T-cell (primary cell): ENCODE data around the gene PDE10A. TPM values are rescaled to one million over a fixed set of nuclear protein-coding genes. Genes with fewer than 3 reads are reported as not detected.

Experiments
- ATAC-seq, 4 experiments: fragments of 200-7000 bp in 3 of 4; fragments of 150-1000 bp in 1 of 4; cut with Tn5 transposase; replicated peaks in 1 of 4; 1 replicate in 3 of 4; 2 replicates in 1 of 4; pipeline ENCODE4 v1.10.0; 2021; ENCODE audit warnings: moderate library complexity in 3 of 4, mild to moderate bottlenecking in 2 of 4, moderate number of reproducible peaks in 1 of 4
- CTCF ChIA-PET, 2 donors: fragments of 300-600 bp; sonication (Branson Sonifier 250); formaldehyde crosslinking; loops; one replicate each; lab custom pipeline; 2022; ENCODE audit warnings: antibody characterized with exemption in 2 of 2; lab: Charles Lee
- POLR2A ChIA-PET, 2 donors: fragments of 300-600 bp; sonication (Branson Sonifier 250); formaldehyde crosslinking; loops; one replicate each; lab custom pipeline; 2022; ENCODE audit warnings: antibody characterized with exemption in 2 of 2; lab: Charles Lee
- DNase-seq, 35 experiments: peaks; one replicate each; pipeline versions ENCODE4 v3.0.0 to v3.0.0-alpha.2; 2013 to 2023
- H3K27ac ChIP-seq: one replicate; pipeline ENCODE4 v1.5.1; 2013; ENCODE audit warnings: low read length
- H3K27me3 ChIP-seq, 2 experiments: replicated peaks in 1 of 2; 1 replicate in 1 of 2; 2 replicates in 1 of 2; pipeline versions ENCODE4 v1.6.1 to v1.7.0; 2013; ENCODE audit warnings: low read length in 1 of 2, mixed read lengths in 1 of 2; ENCODE audit not compliant: control insufficient read depth in 2 of 2, insufficient read depth in 2 of 2; ENCODE audit errors: extremely low read depth in 1 of 2
- H3K36me3 ChIP-seq, 2 donors: 1 replicate in 1 of 2; 2 replicates in 1 of 2; pipeline versions ENCODE4 v1.6.1 to v1.7.0; 2013; ENCODE audit warnings: low read length in 1 of 2; ENCODE audit not compliant: control insufficient read depth in 2 of 2, insufficient read depth in 1 of 2; ENCODE audit errors: extremely low read depth in 1 of 2
- H3K4me1 ChIP-seq, 2 experiments: 1 replicate in 1 of 2; 2 replicates in 1 of 2; pipeline versions ENCODE4 v1.6.1 to v1.7.0; 2013; ENCODE audit warnings: low read length in 2 of 2, mixed read lengths in 1 of 2; ENCODE audit not compliant: insufficient read depth in 2 of 2, control insufficient read depth in 1 of 2; ENCODE audit errors: extremely low read depth in 1 of 2
- H3K4me3 ChIP-seq, 2 donors: 1 replicate in 1 of 2; 2 replicates in 1 of 2; pipeline versions ENCODE4 v1.5.1 to v1.7.0; 2013; ENCODE audit warnings: mild to moderate bottlenecking in 2 of 2, low read length in 1 of 2, moderate library complexity in 1 of 2; ENCODE audit not compliant: control insufficient read depth in 1 of 2; ENCODE audit errors: extremely low read depth in 1 of 2
- H3K9me3 ChIP-seq: 2 replicates; pipeline ENCODE4 v1.7.0; 2013
- H3K27ac Mint-ChIP-seq, 2 donors: one replicate each; pipeline ENCODE4 v1.8.0; 2020 to 2021; ENCODE audit warnings: mild to moderate bottlenecking in 2 of 2, mixed read lengths in 2 of 2
- H3K27me3 Mint-ChIP-seq, 2 donors: one replicate each; pipeline ENCODE4 v1.8.0; 2021 to 2022; ENCODE audit warnings: mixed read lengths in 2 of 2
- H3K36me3 Mint-ChIP-seq: one replicate; pipeline ENCODE4 v1.8.0; 2021; ENCODE audit warnings: mixed read lengths
- H3K4me1 Mint-ChIP-seq, 3 donors: one replicate each; pipeline ENCODE4 v1.8.0; 2020 to 2022; ENCODE audit warnings: mixed read lengths in 3 of 3, mild to moderate bottlenecking in 1 of 3
- H3K4me3 Mint-ChIP-seq, 3 donors: one replicate each; pipeline ENCODE4 v1.8.0; 2020 to 2022; ENCODE audit warnings: mild to moderate bottlenecking in 3 of 3, mixed read lengths in 3 of 3, moderate library complexity in 3 of 3
- H3K9me3 Mint-ChIP-seq, 3 donors: one replicate each; pipeline ENCODE4 v1.8.0; 2020 to 2022; ENCODE audit warnings: mixed read lengths in 3 of 3
- WGBS: methylation state at CpG from one replicate; pipeline ENCODE4 v1.1.5; 2013; ENCODE audit warnings: missing lambda C conversion rate; ENCODE audit not compliant: insufficient coverage; 5-methylcytosine and 5-hydroxymethylcytosine counted together
- total RNA-seq, 35 experiments: library from RNA in 6 of 35; stranded (reverse) in 6 of 35; fragments of 120-200 nt in 1 of 35; gene quantifications; one replicate each; pipeline versions ENCODE4 v1.2.1 to v1.2.4 and lab custom pipeline; 2013 to 2026

Gene PDE10A
- total RNA-seq, 5 donors from 2014 or later (not counting 1 experiment from before 2014, with no cell fraction given): 0.12 TPM; not detected in 4

GRCh38 chr6:165605901-165606739 lies 56.9 kb downstream of the PDE10A start:
- no peaks in the 10 kb centered on the region for H3K27me3 Mint-ChIP-seq
- Histone ChIP-seq H3K4me1 (no peaks in the 10 kb centered on the region), H3K27ac (no peak overlapping the region), H3K4me3 (no peak overlapping the region), H3K36me3 (no peaks in the 10 kb centered on the region), H3K9me3 (no peaks in the 10 kb centered on the region), H3K27me3 (no peaks in the 10 kb centered on the region)
- no peak for ATAC-seq
- H3K9me3 Mint-ChIP-seq: peaks cover 0 to 5% (median 4%) of the 10 kb centered on the region in 3 donors
- WGBS: 97% methylated on average over 5 of the region's 13 CpGs
- no peaks in the 10 kb centered on the region for H3K36me3 Mint-ChIP-seq
- POLR2A ChIA-PET: no interaction called here
- no peak overlapping the region for H3K4me3 Mint-ChIP-seq
- DNase-seq: no peak
- CTCF ChIA-PET: no interaction called here
- no peaks in the 10 kb centered on the region for H3K4me1 Mint-ChIP-seq
- no peak overlapping the region for H3K27ac Mint-ChIP-seq

- H3K4me3 Mint-ChIP-seq: no peak overlapping the region
- Histone ChIP-seq H3K27me3 (no peaks in the 10 kb centered on the region), H3K27ac (no peak overlapping the region), H3K36me3 (no peaks in the 10 kb centered on the region), H3K9me3 (no peaks in the 10 kb centered on the region), H3K4me3 (no peak overlapping the region), H3K4me1 (no peaks in the 10 kb centered on the region)
- 75% methylated on average over 10 of the region's 10 CpGs for WGBS
- H3K36me3 Mint-ChIP-seq: no peaks in the 10 kb centered on the region
- CTCF ChIA-PET: no interaction called here
- H3K4me1 Mint-ChIP-seq: no peaks in the 10 kb centered on the region
- H3K9me3 Mint-ChIP-seq: peaks cover 0 to 8% (median 3%) of the 10 kb centered on the region in 3 donors
- H3K27ac Mint-ChIP-seq: no peak overlapping the region
- peaks cover 0 to 3% of the 10 kb centered on the region in 2 donors for H3K27me3 Mint-ChIP-seq
- POLR2A ChIA-PET: no interaction called here
- DNase-seq (no peak), ATAC-seq (no peak)
Observed at GRCh38 chr6:165605182-165605875, 57.7 kb downstream of the PDE10A start.

- no peaks in the 10 kb centered on the region for H3K9me3 ChIP-seq
- Mint-ChIP-seq H3K27me3 (peaks cover 0 to 3% of the 10 kb centered on the region in 2 donors), H3K36me3 (no peaks in the 10 kb centered on the region), H3K4me3 (no peak overlapping the region), H3K27ac (no peak overlapping the region), H3K9me3 (peaks cover 0 to 9% (median 3%) of the 10 kb centered on the region in 3 donors), H3K4me1 (no peaks in the 10 kb centered on the region)
- H3K27ac ChIP-seq: no peak overlapping the region
- ATAC-seq: no peak
- no peak overlapping the region for H3K4me3 ChIP-seq
- H3K4me1 ChIP-seq: no peaks in the 10 kb centered on the region
- POLR2A ChIA-PET: no interaction called here
- no peak for DNase-seq
- 82% methylated on average over 2 of the region's 6 CpGs for WGBS
- CTCF ChIA-PET: no interaction called here
- H3K36me3 ChIP-seq: no peaks in the 10 kb centered on the region
- H3K27me3 ChIP-seq: no peaks in the 10 kb centered on the region
Observed at GRCh38 chr6:165602291-165602690, 60.8 kb downstream of the PDE10A start.

- CTCF ChIA-PET: no interaction called here
- POLR2A ChIA-PET: no interaction called here
- Mint-ChIP-seq H3K36me3 (no peaks in the 10 kb centered on the region), H3K9me3 (peaks cover 3 to 12% (median 3%) of the 10 kb centered on the region in 3 donors), H3K27ac (no peak overlapping the region), H3K4me1 (no peaks in the 10 kb centered on the region), H3K4me3 (no peak overlapping the region), H3K27me3 (peaks cover 0 to 3% of the 10 kb centered on the region in 2 donors)
- Histone ChIP-seq H3K36me3 (no peaks in the 10 kb centered on the region), H3K9me3 (no peaks in the 10 kb centered on the region), H3K4me1 (no peaks in the 10 kb centered on the region), H3K27me3 (no peaks in the 10 kb centered on the region), H3K27ac (no peak overlapping the region), H3K4me3 (no peak overlapping the region)
- ATAC-seq: no peak
- no CpG with 5 or more reads among the region's 4 CpGs for WGBS
- DNase-seq: no peak
Observed at GRCh38 chr6:165600606-165601005, 62.4 kb downstream of the PDE10A start.

- ChIA-PET CTCF (no interaction called here), POLR2A (no interaction called here)
- ATAC-seq: no peak
- Histone ChIP-seq H3K36me3 (no peaks in the 10 kb centered on the region), H3K27ac (no peak overlapping the region), H3K27me3 (no peaks in the 10 kb centered on the region), H3K4me3 (no peak overlapping the region), H3K4me1 (no peaks in the 10 kb centered on the region), H3K9me3 (no peaks in the 10 kb centered on the region)
- Mint-ChIP-seq H3K36me3 (no peaks in the 10 kb centered on the region), H3K27ac (no peak overlapping the region), H3K4me1 (no peaks in the 10 kb centered on the region), H3K27me3 (peaks cover 0 to 3% of the 10 kb centered on the region in 2 donors), H3K9me3 (peaks cover 3 to 12% (median 3%) of the 10 kb centered on the region in 3 donors), H3K4me3 (no peak overlapping the region)
- DNase-seq: no peak
- WGBS: 79% methylated on average over 15 of the region's 21 CpGs
Observed at GRCh38 chr6:165599596-165600487, 63.2 kb downstream of the PDE10A start.

GRCh38 chr6:165599121-165599520 lies 63.9 kb downstream of the PDE10A start:
- Histone ChIP-seq H3K4me3 (no peak overlapping the region), H3K9me3 (no peaks in the 10 kb centered on the region), H3K27ac (no peak overlapping the region), H3K27me3 (no peaks in the 10 kb centered on the region), H3K36me3 (no peaks in the 10 kb centered on the region), H3K4me1 (no peaks in the 10 kb centered on the region)
- Mint-ChIP-seq H3K9me3 (peaks cover 3 to 12% (median 3%) of the 10 kb centered on the region in 3 donors), H3K27ac (no peak overlapping the region), H3K36me3 (no peaks in the 10 kb centered on the region), H3K4me3 (no peak overlapping the region), H3K4me1 (no peaks in the 10 kb centered on the region), H3K27me3 (peaks cover 0 to 3% of the 10 kb centered on the region in 2 donors)
- ChIA-PET CTCF (no interaction called here), POLR2A (no interaction called here)
- ATAC-seq (no peak), DNase-seq (no peak)
- WGBS: 82% methylated on average over 3 of the region's 3 CpGs
